Glutamatergic neuron (in vitro differentiated cells): ENCODE measurements around the gene CS. TPM values are rescaled to one million over a fixed set of nuclear protein-coding genes. Genes with fewer than 3 reads are reported as not detected.
"Not testable (repeated sequence)": the region's sequence is repeated elsewhere in the genome, so short reads cannot be mapped to it uniquely, and the experiment has no call there.

Experiments
- DNase-seq: peaks from one replicate; pipeline ENCODE4 v3.0.0; 2022
- H3K27ac Mint-ChIP-seq: one replicate; pipeline ENCODE4 v1.8.0; 2020; ENCODE audit warnings: mild to moderate bottlenecking, mixed read lengths, inconsistent platforms; ENCODE audit not compliant: unreplicated experiment
- H3K27me3 Mint-ChIP-seq: one replicate; pipeline ENCODE4 v1.8.0; 2020; ENCODE audit warnings: mild to moderate bottlenecking, moderate library complexity, mixed read lengths, inconsistent platforms; ENCODE audit not compliant: unreplicated experiment
- H3K36me3 Mint-ChIP-seq: one replicate; pipeline ENCODE4 v1.8.0; 2020; ENCODE audit warnings: mild to moderate bottlenecking, mixed read lengths, inconsistent platforms; ENCODE audit not compliant: unreplicated experiment
- H3K4me1 Mint-ChIP-seq: one replicate; pipeline ENCODE4 v1.8.0; 2020; ENCODE audit warnings: mild to moderate bottlenecking, low read depth, mixed read lengths, inconsistent platforms; ENCODE audit not compliant: unreplicated experiment
- H3K4me3 Mint-ChIP-seq: one replicate; pipeline ENCODE4 v1.8.0; 2020; ENCODE audit warnings: mild to moderate bottlenecking, mixed read lengths, inconsistent platforms; ENCODE audit not compliant: unreplicated experiment
- H3K9me3 Mint-ChIP-seq: one replicate; pipeline ENCODE4 v1.8.0; 2020; ENCODE audit warnings: mild to moderate bottlenecking, moderate library complexity, mixed read lengths, inconsistent platforms; ENCODE audit not compliant: unreplicated experiment
- CTCF ChIP-seq: fragments of 200-600 bp; sonication (generic); IDR thresholded peaks from one replicate; pipeline ENCODE4 v1.5.0; 2021; ENCODE audit not compliant: partially characterized antibody, unreplicated experiment
- total RNA-seq: library from RNA; stranded (reverse); fragmentation: NEBNext Ultra II Directional; extraction: Animal tissue kit (Norgen Biotek cat#: 25700); gene quantifications from one replicate; pipeline ENCODE4 v1.2.1, GENCODE V29; 2021; ENCODE audit not compliant: unreplicated experiment

CS gene
- total RNA-seq, 1 donor from 2014 or later = 257 TPM

- H3K27me3 Mint-ChIP-seq = peaks cover 3% of the 10 kb centered on the region
- peaks cover 3% of the 10 kb centered on the region for H3K36me3 Mint-ChIP-seq
- no peak for DNase-seq
- H3K9me3 Mint-ChIP-seq = peaks cover 5% of the 10 kb centered on the region
- no peak overlapping the region for H3K4me3 Mint-ChIP-seq
- TF ChIP-seq CTCF = no peak
- peaks cover 7% of the 10 kb centered on the region for H3K4me1 Mint-ChIP-seq
- no peak overlapping the region for H3K27ac Mint-ChIP-seq
Observed at GRCh38 chr12:56330936-56331490, 30.9 kb upstream of the CS start.

GRCh38 chr12:56326533-56326932 is 26.4 kb upstream of the CS start:
- TF ChIP-seq CTCF = no peak
- Mint-ChIP-seq H3K4me1 (no peaks in the 10 kb centered on the region), H3K27me3 (peaks cover 5% of the 10 kb centered on the region), H3K27ac (no peak overlapping the region), H3K36me3 (peaks cover 3% of the 10 kb centered on the region), H3K9me3 (no peaks in the 10 kb centered on the region), H3K4me3 (no peak overlapping the region)
- DNase-seq = no peak

GRCh38 chr12:56326126-56326525 is 26.0 kb upstream of the CS start:
- no peak overlapping the region for H3K27ac Mint-ChIP-seq
- peaks cover 5% of the 10 kb centered on the region for H3K27me3 Mint-ChIP-seq
- peaks cover 3% of the 10 kb centered on the region for H3K36me3 Mint-ChIP-seq
- DNase-seq = no peak
- TF ChIP-seq CTCF = no peak
- H3K4me3 Mint-ChIP-seq = no peak overlapping the region
- H3K9me3 Mint-ChIP-seq = no peaks in the 10 kb centered on the region
- H3K4me1 Mint-ChIP-seq = no peaks in the 10 kb centered on the region

- Mint-ChIP-seq H3K36me3 (peaks cover 3% of the 10 kb centered on the region), H3K4me1 (no peaks in the 10 kb centered on the region), H3K27me3 (peaks cover 5% of the 10 kb centered on the region), H3K9me3 (no peaks in the 10 kb centered on the region), H3K4me3 (no peak overlapping the region), H3K27ac (no peak overlapping the region)
- TF ChIP-seq CTCF = no peak
- no peak for DNase-seq
Observed at GRCh38 chr12:56324206-56324605, 24.1 kb upstream of the CS start.

DNA sequence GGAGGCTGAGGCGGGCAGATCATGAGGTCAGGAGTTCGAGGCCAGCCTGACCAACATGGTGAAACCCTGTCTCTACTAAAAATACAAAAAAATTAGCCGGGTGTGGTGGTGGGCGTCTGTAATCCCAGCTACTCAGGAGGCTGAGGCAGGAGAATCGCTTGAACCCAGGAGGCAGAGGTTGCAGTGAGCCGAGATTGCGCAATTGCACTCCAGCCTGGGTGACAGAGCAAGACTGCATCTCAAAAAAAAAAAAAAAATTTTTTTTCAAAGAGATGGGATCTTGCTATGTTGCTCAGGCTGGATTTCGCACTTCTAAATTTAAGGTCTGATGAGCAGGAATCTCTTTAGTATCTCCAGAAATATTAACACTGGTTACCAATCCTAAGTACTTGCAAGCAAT is 21.5 kb upstream of the CS start:
- DNase-seq, H3K36me3 Mint-ChIP-seq, H3K4me1 Mint-ChIP-seq, H3K27ac Mint-ChIP-seq, H3K4me3 Mint-ChIP-seq, H3K9me3 Mint-ChIP-seq, H3K27me3 Mint-ChIP-seq: not testable (repeated sequence)
